Adrenal gland (tissue), 12 donors: ENCODE measurements around the gene M1AP. TPM values are rescaled to one million over a fixed set of nuclear protein-coding genes. Genes with fewer than 3 reads are reported as not detected.

Experiments
- DNase-seq, 7 donors: peaks; one replicate each; pipeline ENCODE4 v3.0.0-alpha.2; 2019 to 2020
- H3K27ac ChIP-seq, 5 donors: fragments of 200-600 bp; sonication (generic) in 4 of 5; 1 replicate in 3 of 5; 2 replicates in 2 of 5; pipeline versions ENCODE4 v1.5.1 to v1.8.0; 2016 to 2020; ENCODE audit warnings: mild to moderate bottlenecking in 1 of 5
- H3K27me3 ChIP-seq: fragments of 200-600 bp; 2 replicates; pipeline ENCODE4 v1.8.0; 2021
- H3K36me3 ChIP-seq, 2 donors: fragments of 200-600 bp; replicated peaks in 1 of 2; 1 replicate in 1 of 2; 2 replicates in 1 of 2; pipeline versions ENCODE4 v1.5.1 to v1.8.0; 2018 to 2022
- H3K4me1 ChIP-seq, 2 donors: fragments of 200-600 bp; replicated peaks in 1 of 2; 1 replicate in 1 of 2; 2 replicates in 1 of 2; pipeline versions ENCODE4 v1.5.1 to v1.8.0; 2018 to 2021
- H3K4me3 ChIP-seq, 4 donors: fragments of 200-600 bp; sonication (generic) in 3 of 4; one replicate each; pipeline ENCODE4 v1.5.1; 2016 to 2018
- H3K9me3 ChIP-seq, 3 donors: fragments of 200-600 bp; sonication (generic) in 1 of 3; replicated peaks in 1 of 3; 1 replicate in 2 of 3; 2 replicates in 1 of 3; pipeline versions ENCODE4 v1.5.1 to v1.8.0; 2016 to 2021
- CTCF ChIP-seq, 6 experiments: fragments of 450-650 bp in 4 of 6; fragments of 200-600 bp in 2 of 6; sonication (generic) in 1 of 6; IDR thresholded peaks; 1 replicate in 5 of 6; 2 replicates in 1 of 6; pipeline versions ENCODE4 v1.5.1 to v1.8.0; 2016 to 2021; ENCODE audit warnings: antibody characterized with exemption in 6 of 6, mild to moderate bottlenecking in 2 of 6, moderate library complexity in 1 of 6
- POLR2A ChIP-seq, 2 donors: fragments of 450-650 bp; IDR thresholded peaks; one replicate each; pipeline ENCODE4 v1.6.1; 2017; ENCODE audit warnings: antibody characterized with exemption in 2 of 2, mild to moderate bottlenecking in 2 of 2, moderate library complexity in 1 of 2
- WGBS, 4 donors: extraction: QIAGEN DNeasy Blood & Tissue Kit in 2 of 4; methylation state at CpG; one replicate each; pipeline versions ENCODE4 v1.1.5 to v1.1.7; 2013 to 2017; 5-methylcytosine and 5-hydroxymethylcytosine counted together
- intact Hi-C, 2 donors: fragments of 100-400 bp; cut with DNase I; formaldehyde crosslinking; loops; one replicate each; pipeline versions ENCODE4 v1.14.1 to v1.15.0; 2022 to 2023
- polyA plus RNA-seq, 3 donors: library from polyadenylated mRNA; stranded (reverse); fragments of 200-250 nt in 2 of 3; fragments of 350-450 nt in 1 of 3; fragmentation: Illumina TruSeq in 1 of 3; extraction: RNeasy Lipid Tissue Mini Kit (QIAGEN cat#74804) in 1 of 3; gene quantifications; one replicate each; pipeline ENCODE4 v1.2.3, GENCODE V29; 2013 to 2014
- total RNA-seq, 9 donors: library from RNA; depleted of rRNA in 4 of 9; stranded (reverse); fragments of >200 nt in 4 of 9; fragments of 120-200 nt in 1 of 9; fragmentation: NEBNext Ultra II Directional in 1 of 9; extraction: Animal tissue kit (Norgen Biotek cat#: 25700) in 1 of 9; gene quantifications; one replicate each; pipeline versions ENCODE4 v1.1.0 to v1.2.4, GENCODE V29; 2013 to 2023
- donor health status: healthy with polysubstance abuse.
- donor health status: Bipolar disorder and iron deficiency.
- donor health status: DM: yes; HTN: yes; CAD: no.
- donor health status: DM: no; HTN: no; CAD: no.
- donor health status: DM: no; HTN: no; CAD: no.
- donor health status: DM: yes; HTN: yes; CAD: no.

M1AP gene
- total and polyA plus RNA-seq, 12 donors: 0.47 to 2.2 (median 0.84) TPM; not detected in 1

GRCh38 chr2:74554820-74555531 is 93.2 kb downstream of the M1AP start:
- Histone ChIP-seq H3K27me3 (no peaks in the 10 kb centered on the region), H3K36me3 (no peaks in the 10 kb centered on the region), H3K4me1 (peaks cover 0 to 23% of the 10 kb centered on the region in 2 donors), H3K4me3 (peak overlapping the region in 3 of 4 donors; percentile 51 to 98 (median 96)), H3K27ac (peak overlapping the region; percentile 64 to 89 (median 76)), H3K9me3 (no peaks in the 10 kb centered on the region)
- intact Hi-C loops: no loop called here
- WGBS, 4 donors: 1 to 7% (median 5%) methylated on average over 20 to 56 of the region's 58 CpGs
- DNase-seq: peak in 6 of 7 donors; percentile 39 to 61 (median 48)
- TF ChIP-seq POLR2A (IDR thresholded peaks at IDR 0.05) (no peak), CTCF (IDR thresholded peaks at IDR 0.05) (no peak)

GRCh38 chr2:74553892-74554819 is 94.0 kb downstream of the M1AP start, which contains the start of the genes DOK1 and LOXL3:
TSS of gene DOK1 (plus strand) at chr2:74554720. CDS start at chr2:74554755, 35 bp downstream.
TSS of gene LOXL3 (minus strand) at chr2:74553942. CDS start at chr2:74552634, 1,308 bp downstream.
- peak; percentile 77 to 89 (median 85) for DNase-seq
- TF ChIP-seq POLR2A (IDR thresholded peaks at IDR 0.05) (no peak), CTCF (IDR thresholded peaks at IDR 0.05) (no peak)
- H3K9me3 ChIP-seq: no peaks in the 10 kb centered on the region
- 0 to 4% (median 1%) methylated on average over 11 to 73 of the region's 73 CpGs for WGBS, 4 donors
- no peaks in the 10 kb centered on the region for H3K36me3 ChIP-seq
- peaks cover 2 to 30% of the 10 kb centered on the region in 2 donors for H3K4me1 ChIP-seq
- H3K27me3 ChIP-seq: no peaks in the 10 kb centered on the region
- intact Hi-C loops: no loop called here
- H3K27ac ChIP-seq: peak within 1 kb of the TSS; percentile 64 to 89 (median 76)
- peak within 1 kb of the TSS; percentile 51 to 98 (median 76) for H3K4me3 ChIP-seq

DNA sequence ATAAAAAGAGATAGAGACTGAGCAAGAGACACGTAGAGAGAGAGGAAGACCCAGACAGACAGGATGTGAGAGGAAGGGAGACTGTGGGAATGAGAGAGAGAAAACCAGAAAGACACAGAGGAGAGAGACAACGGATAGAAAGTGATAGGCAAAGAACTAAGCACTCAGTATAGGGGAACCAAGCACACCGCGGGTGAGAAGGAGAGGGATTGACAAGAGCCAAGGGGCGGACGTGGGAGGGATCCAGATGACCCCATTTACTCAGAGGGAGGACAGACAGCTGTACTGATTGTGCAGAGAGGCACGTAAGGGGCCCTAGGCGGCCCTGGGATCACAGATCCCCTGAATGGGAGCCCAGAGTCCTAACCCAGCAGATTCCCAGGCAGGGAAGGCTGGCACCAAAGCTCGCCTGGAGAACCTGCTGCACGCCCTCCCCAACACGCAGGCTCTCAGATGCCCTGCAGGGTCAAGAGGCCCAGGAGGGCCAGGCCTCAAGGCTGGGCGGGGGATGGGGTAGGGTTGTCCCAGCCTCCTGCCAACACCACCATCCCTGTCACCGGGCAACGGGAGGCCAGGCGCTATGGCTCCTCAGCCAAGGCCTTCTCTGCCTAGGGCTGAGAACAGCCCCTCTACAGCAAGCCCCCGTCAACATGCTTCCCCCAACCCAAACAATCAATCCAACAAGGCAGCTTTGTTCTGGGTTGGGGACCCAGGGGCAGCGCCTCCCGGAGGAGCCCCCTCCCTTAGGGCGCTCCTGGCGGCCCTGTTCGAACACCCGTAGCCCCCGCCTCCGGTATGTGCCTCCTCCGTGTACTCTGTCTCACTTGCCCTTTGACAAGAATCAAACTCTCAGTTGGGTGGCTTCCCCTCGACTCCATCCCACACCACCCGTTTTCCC is 95.0 kb downstream of the M1AP start:
- Histone ChIP-seq H3K9me3 (no peaks in the 10 kb centered on the region), H3K27ac (peak overlapping the region in 3 of 5 donors; percentile 16 to 89 (median 64)), H3K27me3 (no peaks in the 10 kb centered on the region), H3K4me3 (peak overlapping the region in 1 of 4 donors; percentile 96), H3K36me3 (no peaks in the 10 kb centered on the region), H3K4me1 (peaks cover 5 to 39% of the 10 kb centered on the region in 2 donors)
- DNase-seq: peak; percentile 48 to 76 (median 66)
- no peak for TF ChIP-seq POLR2A (IDR thresholded peaks at IDR 0.05)
- TF ChIP-seq CTCF (IDR thresholded peaks at IDR 0.05): peak in 1 of 6 experiments; percentile 13
- WGBS, 4 donors: 38 to 49% (median 45%) methylated on average over 22 to 27 of the region's 27 CpGs
- intact Hi-C loops: no loop called here
